Measurements from ENCODE around the gene TSPOAP1. TPM values are rescaled to one million over a fixed set of nuclear protein-coding genes. Genes with fewer than 3 reads are reported as not detected.
A peak's percentile ranks its signal among the peaks of the same experiment; 100 is the strongest.

The TSPOAP1 gene
- total RNA-seq, 1 donor from 2014 or later: 27.9 TPM

- no peaks in the 10 kb centered on the region for H3K27me3 Mint-ChIP-seq (ENCODE audit: low read depth)
- H3K27ac Mint-ChIP-seq (ENCODE audit: unreplicated experiment): no peak overlapping the region
- H3K9me3 Mint-ChIP-seq: no peaks in the 10 kb centered on the region
- H3K4me3 Mint-ChIP-seq: no peak overlapping the region
- DNase-seq (ENCODE audit: low read depth, low spot score): no peak
- peaks cover 23% of the 10 kb centered on the region for H3K4me1 Mint-ChIP-seq
- no peaks in the 10 kb centered on the region for H3K36me3 Mint-ChIP-seq (ENCODE audit: low read depth)
- no peak for TF ChIP-seq CTCF (conservative IDR thresholded peaks at IDR 0.05)
Measured at GRCh38 chr17:58316260-58316960, 12.2 kb downstream of the TSPOAP1 start.

GRCh38 chr17:58315750-58316149, 12.8 kb downstream of the TSPOAP1 start:
- no peak overlapping the region for H3K27ac Mint-ChIP-seq (ENCODE audit: unreplicated experiment)
- no peaks in the 10 kb centered on the region for H3K27me3 Mint-ChIP-seq (ENCODE audit: low read depth)
- peaks cover 23% of the 10 kb centered on the region for H3K4me1 Mint-ChIP-seq
- TF ChIP-seq CTCF (conservative IDR thresholded peaks at IDR 0.05): no peak
- H3K4me3 Mint-ChIP-seq: no peak overlapping the region
- no peaks in the 10 kb centered on the region for H3K9me3 Mint-ChIP-seq
- no peak for DNase-seq (ENCODE audit: low read depth, low spot score)
- no peaks in the 10 kb centered on the region for H3K36me3 Mint-ChIP-seq (ENCODE audit: low read depth)

- Mint-ChIP-seq H3K9me3 (no peaks in the 10 kb centered on the region), H3K27me3 (ENCODE audit: low read depth) (no peaks in the 10 kb centered on the region), H3K27ac (ENCODE audit: unreplicated experiment) (no peak overlapping the region), H3K4me3 (no peak overlapping the region), H3K36me3 (ENCODE audit: low read depth) (no peaks in the 10 kb centered on the region), H3K4me1 (peaks cover 23% of the 10 kb centered on the region)
- TF ChIP-seq CTCF (conservative IDR thresholded peaks at IDR 0.05): no peak
- DNase-seq (ENCODE audit: low read depth, low spot score): no peak
Measured at GRCh38 chr17:58315281-58315711, 13.3 kb downstream of the TSPOAP1 start.

- Mint-ChIP-seq H3K4me3 (no peak overlapping the region), H3K4me1 (peaks cover 23% of the 10 kb centered on the region), H3K27ac (ENCODE audit: unreplicated experiment) (no peak overlapping the region), H3K27me3 (ENCODE audit: low read depth) (no peaks in the 10 kb centered on the region), H3K9me3 (no peaks in the 10 kb centered on the region), H3K36me3 (ENCODE audit: low read depth) (no peaks in the 10 kb centered on the region)
- TF ChIP-seq CTCF (conservative IDR thresholded peaks at IDR 0.05): no peak
- DNase-seq (ENCODE audit: low read depth, low spot score): no peak
Measured at GRCh38 chr17:58314706-58315015, 13.9 kb downstream of the TSPOAP1 start.

GRCh38 chr17:58313815-58314705, 14.5 kb downstream of the TSPOAP1 start:
- no peak for DNase-seq (ENCODE audit: low read depth, low spot score)

More at GRCh38 chr17:58313815-58314705, 14.5 kb downstream of the TSPOAP1 start:
- TF ChIP-seq CTCF (conservative IDR thresholded peaks at IDR 0.05): no peak
- Mint-ChIP-seq H3K27me3 (ENCODE audit: low read depth) (no peaks in the 10 kb centered on the region), H3K4me3 (no peak overlapping the region), H3K27ac (ENCODE audit: unreplicated experiment) (peak overlapping the region; percentile 72), H3K4me1 (peaks cover 23% of the 10 kb centered on the region), H3K9me3 (no peaks in the 10 kb centered on the region), H3K36me3 (ENCODE audit: low read depth) (no peaks in the 10 kb centered on the region)
